Stimulated activated CD4-positive, alpha-beta T cell treated with anti-CD3 and anti-CD28 coated beads, Interleukin-15, amount 100 ng/mL, for 24 hours (primary cell): Measurements from ENCODE around the gene DNAH7.

Experiments
- DNase-seq: peaks from one replicate; pipeline ENCODE4 v3.0.0-alpha.2; 2020

The DNAH7 gene

DNA sequence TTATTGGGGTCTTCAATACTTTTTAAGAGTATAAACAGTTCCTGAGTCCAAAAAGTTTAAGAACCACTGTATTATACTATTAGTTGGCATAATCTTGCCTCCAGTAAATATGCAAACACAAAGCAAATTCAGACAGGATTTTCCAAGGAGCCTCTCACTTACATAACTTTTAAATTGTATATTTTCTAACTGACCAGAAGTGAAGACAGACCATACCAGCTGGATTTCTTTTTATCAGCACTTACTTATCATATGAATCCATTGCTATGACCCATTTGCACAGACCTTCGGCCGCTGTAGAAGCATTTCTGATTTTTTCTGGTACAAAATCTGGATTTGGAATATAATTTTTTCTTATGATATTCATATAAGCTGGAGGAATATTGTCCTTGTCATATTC lies 211.5 kb downstream of the DNAH7 start:
- DNase-seq = no peak

DNA sequence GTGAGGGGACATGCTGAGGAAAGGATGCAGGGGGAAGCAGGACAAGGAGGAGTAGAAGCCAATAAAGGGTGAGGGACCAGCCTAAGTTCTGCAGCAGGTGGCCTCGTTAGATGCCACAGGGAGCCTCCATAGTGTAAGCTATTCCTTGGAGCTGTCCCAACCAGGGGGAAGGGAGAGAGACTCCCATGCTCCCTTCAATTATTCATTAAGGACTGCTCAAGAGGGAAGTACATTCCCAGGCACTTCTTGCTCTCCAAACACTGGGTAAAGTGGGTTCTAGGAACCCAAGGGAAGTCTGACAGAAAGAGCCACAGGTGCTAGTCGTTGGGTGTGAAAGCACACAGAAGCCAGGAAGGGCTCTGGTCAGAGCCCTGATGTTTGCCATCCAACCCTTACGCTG lies 217.9 kb downstream of the DNAH7 start:
- no peak for DNase-seq

DNA sequence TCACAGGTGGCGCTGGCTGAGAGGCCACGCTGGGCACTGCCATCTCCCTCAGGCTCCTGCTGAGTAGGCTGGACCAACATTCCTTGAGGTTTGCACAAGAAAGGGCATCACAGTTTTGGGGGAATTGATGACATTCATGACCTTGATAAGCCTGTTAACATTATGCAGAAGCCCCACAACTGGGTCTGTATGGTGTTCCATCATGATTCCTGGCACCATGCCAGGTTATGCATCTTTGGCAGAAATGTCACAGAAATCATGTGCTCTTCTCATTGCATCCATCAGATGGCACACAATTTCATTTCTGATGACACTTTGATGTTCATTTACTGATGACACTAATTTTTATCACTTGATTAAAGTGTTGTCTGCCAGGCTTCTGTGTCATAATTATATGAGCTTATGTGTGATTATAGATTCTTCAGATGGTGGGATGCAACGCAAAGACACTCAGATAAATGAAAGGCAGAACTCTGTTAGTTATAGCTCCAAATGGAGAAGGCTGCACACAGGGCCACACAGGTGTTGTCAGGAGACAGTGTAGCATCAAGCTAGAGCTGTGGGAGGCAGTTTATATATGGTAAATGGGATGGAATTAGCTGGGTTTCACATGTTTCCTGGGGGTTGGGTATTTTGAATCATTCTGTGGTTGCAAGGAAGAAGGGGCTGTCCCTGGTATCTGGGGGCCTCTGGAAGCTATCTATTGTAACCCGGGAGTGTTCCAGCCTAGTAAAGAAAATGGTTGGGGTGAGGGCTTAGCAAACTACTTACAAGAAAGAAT lies 220.3 kb downstream of the DNAH7 start:
- no peak for DNase-seq

DNA sequence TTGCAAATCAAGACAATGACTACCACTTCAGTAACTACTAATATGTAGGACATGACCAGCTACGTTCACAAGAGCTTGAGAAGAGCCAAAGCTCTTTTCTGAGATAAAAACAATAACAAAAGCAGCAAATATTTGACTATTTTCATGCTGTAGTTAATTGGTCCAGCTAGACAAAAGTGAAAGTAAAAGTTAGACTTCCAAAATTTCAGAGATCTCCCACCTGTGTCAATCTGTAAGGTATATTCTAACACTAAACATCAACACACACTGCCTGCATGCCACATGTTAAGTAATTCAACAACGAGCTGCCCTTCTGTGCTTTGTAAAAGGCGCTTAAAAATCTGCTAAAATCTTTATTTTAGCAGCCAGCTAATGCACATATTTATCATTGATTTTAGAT lies 225.7 kb downstream of the DNAH7 start:
- DNase-seq = no peak

DNA sequence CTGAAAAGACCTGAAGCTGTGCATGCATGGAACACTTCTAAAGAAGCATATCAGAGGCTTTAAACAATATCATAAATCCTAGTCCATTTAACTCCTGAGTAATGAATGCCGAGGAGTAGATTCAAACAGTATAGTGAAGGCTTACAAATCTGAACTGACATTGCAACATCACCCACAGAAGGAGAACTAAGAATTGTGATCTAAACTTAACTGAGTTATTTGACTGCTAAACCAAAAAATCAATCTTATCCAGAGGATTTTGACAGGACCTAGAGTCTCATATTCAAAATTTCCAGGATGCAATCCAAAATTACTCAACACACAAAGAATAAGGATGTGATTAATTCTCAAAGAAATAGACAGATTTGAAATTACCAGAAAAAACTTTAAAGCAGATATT lies 230.6 kb downstream of the DNAH7 start:
- no peak for DNase-seq

DNA sequence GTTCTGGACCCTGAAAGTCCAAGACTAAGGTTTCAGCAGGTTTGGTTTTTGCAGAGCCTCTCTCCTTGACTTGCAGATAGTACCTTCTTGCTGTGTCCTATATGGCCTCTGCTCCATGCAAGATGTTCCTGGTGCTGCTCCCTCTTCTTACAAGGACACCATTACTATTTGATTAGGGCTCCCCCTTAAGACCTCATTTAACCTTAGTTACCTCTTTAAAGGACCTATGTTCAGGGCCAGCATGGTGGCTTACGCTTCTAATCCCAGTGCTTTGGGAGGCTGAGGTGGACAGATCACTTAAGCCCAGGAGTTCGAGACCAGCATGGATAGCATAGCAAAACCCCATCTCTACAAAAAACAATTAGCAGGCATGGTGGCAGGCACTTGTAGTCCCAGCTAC lies 232.6 kb downstream of the DNAH7 start:
- DNase-seq = no peak

DNA sequence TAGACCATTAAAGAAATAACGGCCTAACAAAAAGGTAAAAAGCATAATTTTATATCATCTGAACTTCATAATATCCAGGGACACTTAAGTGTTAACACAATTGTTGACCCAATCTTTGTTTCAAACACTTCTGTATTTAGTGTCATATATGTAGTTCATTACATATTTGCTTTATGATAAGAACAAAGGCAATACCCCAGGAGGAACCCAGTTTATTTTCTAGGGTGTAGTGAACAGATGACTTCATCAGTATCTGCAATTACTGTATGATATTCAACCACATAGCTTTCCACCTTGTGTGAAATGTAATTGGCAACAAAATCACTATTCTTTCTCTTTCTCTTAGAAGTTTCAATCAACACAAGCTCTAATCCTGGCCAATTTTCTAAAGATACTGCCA lies 233.8 kb downstream of the DNAH7 start:
- no peak for DNase-seq

DNA sequence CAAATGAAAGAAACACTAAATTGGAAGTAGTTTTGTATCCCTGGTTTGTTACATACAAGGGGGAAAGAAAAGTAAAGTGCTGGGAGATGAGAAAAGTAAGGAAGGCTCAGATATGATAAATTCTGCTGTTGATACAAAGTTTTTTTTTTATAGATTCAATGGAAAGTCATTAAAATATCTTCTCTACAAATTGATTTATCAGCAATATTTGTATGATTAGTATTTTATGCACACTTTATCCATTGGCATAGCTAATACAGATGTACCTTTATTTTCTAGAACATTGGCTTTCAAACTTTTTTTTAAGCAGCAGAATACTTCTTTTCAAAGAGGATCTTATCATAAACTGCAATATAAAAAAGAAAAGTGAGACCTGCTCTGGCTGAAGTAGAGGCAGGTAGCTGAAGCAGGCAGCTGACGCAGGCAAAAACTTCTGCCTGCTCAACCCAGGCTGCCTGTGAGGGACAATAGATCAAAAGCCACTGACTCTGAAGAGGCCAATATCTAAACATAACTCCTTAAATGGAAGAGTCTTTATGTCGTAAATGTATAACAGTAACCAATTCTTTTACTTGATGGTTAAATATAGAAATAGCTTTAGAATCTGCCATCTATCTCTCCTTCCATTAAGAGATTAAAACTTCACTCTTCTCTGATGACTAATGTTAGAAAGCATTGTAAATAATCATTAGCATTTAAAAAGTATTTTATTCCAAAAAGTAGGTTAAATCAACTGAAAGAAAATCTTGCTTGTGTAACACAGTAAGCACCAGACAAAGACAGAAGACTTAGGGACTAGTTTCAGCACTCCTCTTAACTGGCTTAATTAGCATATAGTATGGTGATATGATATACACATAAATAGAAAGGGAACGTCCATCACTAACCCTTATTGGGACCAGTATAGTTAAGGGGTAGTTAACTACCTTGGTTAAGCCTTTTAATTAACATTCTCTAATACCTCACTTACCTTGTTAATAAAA lies 237.4 kb downstream of the DNAH7 start:
- no peak for DNase-seq

DNA sequence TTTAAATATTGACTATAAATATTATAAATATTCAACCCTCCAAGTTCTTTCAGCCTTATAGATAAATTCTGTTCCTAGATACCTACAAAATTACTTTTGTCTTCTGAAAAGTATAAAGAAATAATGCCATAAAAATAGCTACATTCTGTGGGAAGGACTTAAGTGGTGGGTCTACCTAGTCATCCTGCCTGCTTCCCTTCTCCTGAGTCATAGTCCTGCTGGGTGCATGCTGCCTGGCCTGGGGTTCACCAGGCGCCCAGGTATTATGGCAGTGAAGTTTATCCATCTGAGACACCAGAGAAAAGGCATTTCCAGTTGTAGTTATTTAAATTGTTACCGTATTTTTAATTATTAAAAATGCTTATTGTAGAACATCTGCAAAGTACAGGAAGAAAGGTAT lies 244.2 kb downstream of the DNAH7 start:
- DNase-seq = no peak

DNA sequence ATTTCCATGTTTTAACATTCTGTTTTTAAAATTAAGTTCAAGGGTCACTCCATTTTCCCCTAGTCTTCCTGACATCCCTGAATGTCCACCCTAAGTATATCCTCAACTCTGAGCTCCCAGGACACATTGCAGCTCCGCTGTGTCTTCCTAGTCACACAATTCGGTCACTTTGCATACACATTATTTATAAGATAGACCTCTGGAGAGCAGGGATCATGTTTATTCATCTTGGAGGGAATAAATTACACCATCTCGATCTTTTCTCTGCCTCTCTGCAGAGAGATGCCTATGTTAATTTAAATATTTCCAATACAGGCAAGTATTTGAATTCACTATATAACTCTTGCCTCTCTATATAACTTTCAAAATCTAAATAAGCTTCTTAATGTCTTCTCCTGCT lies 245.4 kb downstream of the DNAH7 start:
- DNase-seq = no peak

DNA sequence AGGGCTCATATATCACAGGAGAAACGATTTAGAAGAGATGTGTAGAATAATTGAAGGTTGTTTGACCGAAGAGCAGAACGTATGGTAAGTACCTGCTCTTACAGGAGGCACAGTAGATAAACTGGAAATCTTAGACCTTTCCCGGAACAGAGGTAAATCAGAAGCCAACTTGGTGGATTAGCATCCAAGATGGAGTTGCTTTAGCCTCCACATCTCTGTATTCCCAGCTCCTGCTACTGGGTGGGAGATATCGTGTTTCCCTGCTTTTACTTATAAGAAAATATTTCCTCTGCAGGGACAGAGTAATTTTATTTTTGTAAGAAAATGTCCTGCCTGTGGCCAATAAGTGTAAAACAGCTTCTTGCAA lies 247.1 kb downstream of the DNAH7 start:
- no peak for DNase-seq

DNA sequence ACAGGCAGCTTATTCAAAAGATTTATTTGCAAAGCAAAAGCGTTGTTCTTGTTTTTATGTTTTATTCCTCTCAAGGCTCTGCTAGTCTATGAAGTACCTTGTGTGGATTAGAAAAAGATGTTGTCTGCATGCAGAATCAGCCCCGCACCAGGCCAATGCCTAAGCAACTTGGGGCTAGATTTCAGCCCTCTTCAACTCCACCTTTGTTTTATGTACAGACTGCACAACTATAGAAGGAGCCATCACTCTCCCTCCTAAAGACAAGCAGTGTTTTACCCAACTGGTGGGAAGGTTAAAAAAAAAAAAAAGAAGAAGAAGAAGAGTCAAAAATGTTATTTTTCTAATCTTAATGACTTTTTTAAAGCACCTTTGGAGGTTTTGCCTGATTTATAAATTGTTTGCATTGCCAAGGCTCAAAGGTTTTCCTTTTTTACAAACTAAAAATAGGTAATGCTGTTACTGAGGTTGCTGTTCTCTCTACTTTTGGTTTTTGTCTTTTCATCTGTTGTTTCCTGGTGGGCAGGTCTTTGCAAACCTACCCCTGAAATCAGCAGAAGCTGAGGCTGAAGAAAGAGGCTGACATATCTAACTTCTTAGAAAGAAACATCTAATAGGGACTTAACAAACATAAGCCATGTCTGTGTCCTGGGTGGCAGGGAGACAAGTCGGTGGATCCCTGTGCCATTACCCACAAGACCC lies 247.6 kb downstream of the DNAH7 start:
- no peak for DNase-seq

DNA sequence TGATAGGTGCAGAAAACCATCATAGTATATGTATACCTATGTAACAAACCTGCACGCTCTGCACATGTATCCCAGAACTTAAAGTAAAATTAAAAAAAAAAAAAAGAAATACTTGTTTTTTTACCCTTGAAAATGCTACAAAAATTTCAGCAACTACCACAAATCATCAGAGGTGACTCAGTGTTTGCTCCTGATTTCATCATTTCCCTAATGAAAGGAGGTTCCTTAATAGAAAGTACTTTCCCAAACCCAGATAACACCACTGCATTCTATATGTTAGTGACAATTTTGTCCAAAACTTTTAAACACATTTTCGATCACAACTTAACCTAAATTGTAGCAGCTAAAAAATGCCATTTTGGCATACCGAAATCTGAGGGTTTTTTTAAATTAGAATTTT lies 248.3 kb downstream of the DNAH7 start:
- DNase-seq = no peak

DNA sequence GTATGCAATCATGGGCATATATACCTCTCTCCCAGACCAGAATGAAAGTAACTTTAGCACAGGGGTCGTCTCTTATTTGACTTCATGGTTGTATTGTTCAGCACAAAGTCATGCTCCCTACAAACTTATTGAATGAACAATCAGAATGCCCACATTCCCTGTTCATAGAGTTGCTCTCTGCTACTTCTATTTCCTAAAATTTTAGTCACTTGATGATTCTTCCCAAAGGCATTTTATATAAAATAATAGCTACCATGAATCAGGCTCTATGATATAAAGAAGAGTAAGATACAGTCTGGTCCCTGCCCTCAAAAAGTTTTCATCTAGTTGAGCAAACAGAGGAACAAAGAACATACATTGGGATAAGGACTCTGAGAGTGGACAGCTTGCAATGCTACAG lies 249.4 kb downstream of the DNAH7 start:
- no peak for DNase-seq

DNA sequence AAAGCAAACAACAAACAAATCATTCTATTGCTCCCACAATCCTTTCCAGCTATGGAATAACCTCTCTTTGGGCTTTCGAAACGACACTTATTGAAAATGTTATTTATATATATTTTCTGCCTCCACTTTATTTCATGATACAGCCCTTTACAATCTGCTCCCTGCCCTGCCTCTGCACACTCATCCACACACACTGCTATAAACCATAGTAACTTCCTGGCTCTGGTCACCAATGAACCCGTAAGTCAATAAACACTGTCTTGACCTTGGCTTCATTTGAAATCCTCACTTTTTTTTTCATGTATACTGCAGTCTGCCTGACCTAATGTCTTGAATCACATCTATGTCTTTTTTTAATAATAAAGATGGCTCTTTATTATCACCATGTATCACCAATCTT lies 250.1 kb downstream of the DNAH7 start:
- no peak for DNase-seq

DNA sequence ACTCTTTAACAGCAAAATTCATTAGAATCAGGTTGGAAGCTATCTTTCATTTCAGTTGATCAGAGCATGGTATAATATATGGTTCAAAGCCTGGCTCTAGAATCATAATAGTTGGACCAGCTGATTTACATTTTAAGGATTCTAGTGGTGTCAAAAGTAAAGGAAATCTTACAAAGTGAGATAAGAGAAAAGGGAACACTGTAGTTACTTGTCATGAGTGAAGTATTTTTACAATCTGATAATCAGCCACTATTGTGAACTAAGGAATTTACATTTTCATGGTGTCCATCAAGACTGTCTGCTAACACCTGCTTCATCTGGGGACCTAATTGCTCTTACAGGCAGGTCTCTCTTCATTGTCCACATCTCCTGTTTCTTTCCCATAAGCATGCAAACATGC lies 250.5 kb downstream of the DNAH7 start:
- DNase-seq = no peak

DNA sequence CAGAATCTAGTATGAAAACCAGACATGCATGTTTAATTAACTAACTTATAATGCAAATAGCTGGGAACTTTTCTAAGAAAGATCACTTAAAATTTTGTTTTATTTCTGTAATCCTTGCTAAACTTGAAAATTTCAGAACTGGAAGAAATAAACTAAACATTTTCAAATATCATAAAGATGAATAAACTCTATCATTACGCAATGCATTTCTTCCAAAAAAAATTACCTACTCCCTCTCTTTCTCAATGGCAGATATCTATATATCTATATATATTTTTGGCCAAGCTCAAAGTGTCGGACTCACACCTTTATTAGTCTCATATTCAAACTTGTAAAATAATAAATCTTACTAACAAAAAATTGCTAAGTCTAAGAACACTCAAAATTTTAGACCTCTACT lies 253.6 kb downstream of the DNAH7 start:
- DNase-seq = no peak

DNA sequence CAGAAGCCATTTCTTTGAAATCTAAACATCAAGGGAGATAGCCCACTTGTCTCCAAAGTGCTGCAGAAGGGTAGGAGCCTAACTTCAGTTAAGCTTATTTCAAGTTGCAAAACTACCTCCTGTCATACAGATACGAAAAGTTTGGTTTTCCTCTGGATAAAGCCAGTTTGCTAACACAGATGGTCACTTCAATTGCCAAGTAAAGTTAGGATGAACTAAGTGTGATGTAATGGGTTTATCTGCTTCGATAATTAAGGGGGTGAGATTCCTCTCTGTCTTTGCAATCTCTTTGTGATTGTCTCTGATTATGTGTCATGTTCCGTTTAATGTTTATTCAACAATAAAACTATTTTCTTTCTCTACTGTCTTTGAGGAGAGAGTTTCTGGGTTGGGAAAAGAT lies 255.2 kb downstream of the DNAH7 start:
- no peak for DNase-seq

DNA sequence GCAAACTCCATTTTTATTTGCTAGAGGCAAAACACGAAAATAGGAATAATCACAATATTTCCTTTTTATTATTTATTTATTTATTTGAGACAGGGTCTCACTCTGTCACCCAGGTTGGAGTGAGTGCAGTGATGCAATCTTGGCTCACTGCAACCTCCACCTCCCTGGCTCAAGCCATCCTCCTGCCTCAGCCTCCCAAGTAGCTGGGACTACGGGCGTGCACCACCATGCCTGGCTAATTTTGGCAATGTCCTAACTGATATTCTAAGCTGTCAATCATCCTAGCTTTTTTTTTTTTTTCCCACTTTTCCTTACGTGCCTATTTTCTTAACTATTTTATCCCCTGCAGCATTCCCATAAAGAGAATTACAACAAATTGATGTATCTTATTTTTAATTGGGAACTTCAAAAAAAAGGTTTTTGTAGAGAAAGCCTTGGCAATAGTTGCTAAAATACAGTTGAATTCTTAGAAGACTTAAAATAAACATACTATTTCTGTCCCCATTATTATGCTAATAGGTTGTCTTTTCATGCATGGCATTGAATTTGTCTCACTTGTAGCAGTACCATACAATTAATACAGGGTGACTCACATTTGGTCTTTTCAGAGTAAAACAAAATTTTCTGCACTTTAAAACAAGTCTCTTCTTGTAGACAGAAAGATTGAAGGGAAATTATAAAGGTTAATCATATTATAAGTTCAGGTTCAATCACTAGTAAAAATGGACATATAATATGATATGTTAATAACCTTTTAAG lies 258.1 kb downstream of the DNAH7 start:
- DNase-seq = no peak

DNA sequence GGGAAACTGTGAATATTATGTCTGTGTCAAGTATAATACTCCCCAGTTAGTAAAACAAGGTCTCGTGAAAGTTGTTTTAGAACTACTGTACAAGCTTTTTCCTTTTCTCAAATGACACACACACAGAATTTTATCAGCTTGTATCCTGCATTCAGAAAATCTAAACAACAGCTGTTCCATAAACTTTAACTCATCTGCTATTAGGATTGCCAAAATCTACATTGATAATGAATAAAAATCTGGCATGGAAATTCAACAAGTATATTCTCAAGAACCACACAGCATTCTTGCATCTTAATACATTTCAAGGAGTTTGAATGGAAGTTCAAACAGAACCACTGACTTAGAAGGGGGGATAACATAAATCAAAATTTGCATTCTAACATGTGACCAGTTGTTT lies 260.4 kb downstream of the DNAH7 start:
- no peak for DNase-seq

DNA sequence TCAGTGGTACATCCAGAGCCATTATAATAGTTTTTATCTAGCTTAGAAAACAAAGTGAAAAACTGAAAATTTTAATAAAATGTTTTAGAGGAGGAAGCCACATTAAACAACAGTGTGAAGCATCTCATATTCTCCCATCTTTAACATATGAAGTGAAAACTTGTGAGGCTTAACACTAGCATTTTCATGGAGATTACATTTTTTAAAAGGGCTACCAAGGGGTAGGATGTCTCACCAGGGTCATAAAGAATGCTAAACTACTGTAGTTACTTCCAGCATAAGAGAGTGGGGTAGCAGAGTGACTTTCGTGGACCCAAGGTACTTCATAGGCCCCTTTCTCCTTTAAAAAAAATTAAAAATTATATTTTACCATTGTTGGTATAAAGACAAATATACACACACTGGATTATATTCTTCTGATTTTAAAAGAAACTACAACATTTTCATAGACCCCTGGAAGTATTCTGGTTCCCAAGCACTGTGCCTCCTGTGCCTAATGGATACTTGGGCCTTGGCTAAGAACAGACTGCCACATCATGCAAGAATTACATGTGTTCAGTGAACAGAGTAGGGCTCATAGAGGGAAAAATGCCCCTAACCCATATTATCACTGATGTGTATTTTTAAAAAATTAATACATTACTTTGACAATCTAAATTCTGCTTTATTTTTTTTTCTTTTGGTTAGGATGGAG lies 263.2 kb downstream of the DNAH7 start:
- no peak for DNase-seq

DNA sequence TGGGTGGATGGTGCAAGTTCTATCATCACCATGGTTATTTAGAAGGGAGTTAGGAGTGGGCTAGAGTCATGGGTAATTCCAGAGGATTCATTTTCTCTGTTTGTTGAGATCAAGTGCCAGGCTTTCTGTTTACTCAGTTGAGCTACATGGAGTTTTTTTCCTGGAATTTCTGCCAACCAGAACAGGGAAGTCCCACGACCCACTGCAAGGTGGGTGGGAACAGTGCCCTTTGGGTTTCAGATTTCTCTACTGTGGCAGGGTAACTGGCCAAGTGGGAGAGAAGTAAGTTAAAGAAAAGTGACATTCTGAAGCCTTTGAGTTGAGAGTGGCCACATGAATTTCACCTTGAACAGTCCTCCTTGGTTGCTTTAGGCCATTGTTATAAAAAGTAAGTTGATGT lies 272.8 kb downstream of the DNAH7 start:
- no peak for DNase-seq
